H1 (cell line): Measurements from ENCODE around the gene LRP5. TPM values are rescaled to one million over a fixed set of nuclear protein-coding genes. Genes with fewer than 3 reads are reported as not detected.
A peak's percentile ranks its signal among the peaks of the same experiment; 100 is the strongest.

Experiments
- RAD21 ChIP-seq, 2 experiments: IDR thresholded peaks in 1 of 2; conservative IDR thresholded peaks in 1 of 2; 2 replicates each; pipeline ENCODE4 v1.6.1; 2011; ENCODE audit warnings: low read depth in 2 of 2, low read length in 2 of 2, improper control_type of control experiment in 1 of 2, inconsistent platforms in 1 of 2, mild to moderate bottlenecking in 1 of 2, moderate library complexity in 1 of 2
- polyA plus RNA-seq, 7 experiments: library from polyadenylated mRNA; depleted of rRNA in 3 of 7; stranded (reverse) in 5 of 7; unstranded in 2 of 7; fragments of >200 nt in 5 of 7; fragments of 200-250 nt in 2 of 7; gene quantifications; 1 replicate in 5 of 7; 2 replicates in 1 of 7; 4 replicates in 1 of 7; pipeline versions ENCODE4 v1.2.1 to v1.2.3, GENCODE V29; 2011 to 2013; ENCODE audit warnings: missing spikeins in 2 of 7, mixed read lengths in 2 of 7
- total RNA-seq: library from RNA; stranded (reverse); fragmentation: NEBNext Ultra II Directional; extraction: Animal tissue kit (Norgen Biotek cat#: 25700); gene quantifications from 2 replicates; pipeline ENCODE4 v1.2.1, GENCODE V29; 2021

LRP5 gene
- total and polyA plus RNA-seq, 2 of the 8 experiments (the other 6 are each of a cell fraction or from before 2014, with no cell fraction given) = 19.0 to 38.9 TPM

- peak; percentile 93 to 98 for TF ChIP-seq RAD21 (IDR thresholded peaks at IDR 0.05 in 1 of 2, conservative IDR thresholded peaks at IDR 0.05 in 1 of 2; ENCODE audit: low read depth in 2 of 2, low read length in 2 of 2)
- TF ChIP-seq, all 59 proteins: peak for 7
Observed at GRCh38 chr11:68297812-68298658, 14.4 kb upstream of the LRP5 start (continued).
